Dermis microvascular lymphatic vessel endothelial cell (primary cell): ENCODE results near the gene ZNF714. TPM values are rescaled to one million over a fixed set of nuclear protein-coding genes. Genes with fewer than 3 reads are reported as not detected.

Source experiments
- DNase-seq, 2 donors: peaks; one replicate each; pipeline versions ENCODE4 v3.0.0 to v3.0.0-alpha.2; 2010; ENCODE audit warnings: low read depth in 2 of 2
- total RNA-seq: library from RNA; depleted of rRNA; stranded (reverse); fragments of >200 nt; gene quantifications from 2 replicates; pipeline ENCODE4 v1.2.1, GENCODE V29; 2014

ZNF714 gene
- 3.7 and 7.1 TPM in 2 replicates for total RNA-seq

GRCh38 chr19:21082011-21082975, at the start of gene ZNF714:
TSS of gene ZNF714 (plus strand) at chr19:21082203. CDS start at chr19:21098269, 16,066 bp downstream.
- peak; percentile 84 to 96 for DNase-seq

GRCh38 chr19:21045028-21045427, 37.0 kb upstream of the ZNF714 start:
- DNase-seq: no peak

GRCh38 chr19:21046489-21046888, 35.5 kb upstream of the ZNF714 start:
- DNase-seq: no peak

GRCh38 chr19:21047716-21048115, 34.3 kb upstream of the ZNF714 start:
- DNase-seq: no peak

GRCh38 chr19:21052902-21053301, 29.1 kb upstream of the ZNF714 start:
- no peak for DNase-seq

- no peak for DNase-seq
These were observed 16.7 kb upstream of the ZNF714 start for GRCh38 chr19:21065336-21065735.

GRCh38 chr19:21084343-21084742, 2.3 kb downstream of the ZNF714 start:
- no peak for DNase-seq

- DNase-seq: no peak
These were observed 5.9 kb downstream of the ZNF714 start for GRCh38 chr19:21087871-21088270.

GRCh38 chr19:21092109-21092508, 10.1 kb downstream of the ZNF714 start:
- DNase-seq: no peak

GRCh38 chr19:21094347-21095025, 12.5 kb downstream of the ZNF714 start:
- DNase-seq: no peak

- no peak for DNase-seq
These were observed 16.3 kb downstream of the ZNF714 start for GRCh38 chr19:21098291-21098690.

GRCh38 chr19:21101521-21102242, 19.7 kb downstream of the ZNF714 start:
- DNase-seq: no peak

- no peak for DNase-seq
These were observed 27.1 kb downstream of the ZNF714 start for GRCh38 chr19:21109116-21109515.

GRCh38 chr19:21110183-21110582, 28.2 kb downstream of the ZNF714 start:
- DNase-seq: no peak

- no peak for DNase-seq
These were observed 33.4 kb downstream of the ZNF714 start for GRCh38 chr19:21115430-21115829.

GRCh38 chr19:21117041-21117907, 35.3 kb downstream of the ZNF714 start:
- no peak for DNase-seq

GRCh38 chr19:21126078-21126477, 44.1 kb downstream of the ZNF714 start:
- no peak for DNase-seq

GRCh38 chr19:21127001-21127400, 45.0 kb downstream of the ZNF714 start:
- no peak for DNase-seq

- no peak for DNase-seq
These were observed 45.9 kb downstream of the ZNF714 start for GRCh38 chr19:21127898-21128297.

- DNase-seq: no peak
These were observed 47.1 kb downstream of the ZNF714 start for GRCh38 chr19:21128901-21129698.
